H9 (cell line): Measurements from ENCODE around the gene EFCAB6. TPM values are rescaled to one million over a fixed set of nuclear protein-coding genes. Genes with fewer than 3 reads are reported as not detected.

Source experiments
- DNase-seq: peaks from one replicate; pipeline ENCODE4 v3.0.0-alpha.2; 2017
- H2AFZ ChIP-seq: one replicate; pipeline ENCODE4 v1.6.1; 2013; ENCODE audit warnings: mild to moderate bottlenecking, low read length, control low read depth, moderate library complexity
- H2AK5ac ChIP-seq: 2 replicates; pipeline ENCODE4 v1.6.1; 2013; ENCODE audit warnings: low read length, control low read depth, mixed read lengths; ENCODE audit not compliant: insufficient read length
- H2BK120ac ChIP-seq: one replicate; pipeline ENCODE4 v1.6.1; 2013; ENCODE audit warnings: low read depth, mild to moderate bottlenecking, low read length, control low read depth, inconsistent platforms; ENCODE audit not compliant: poor library complexity, severe bottlenecking
- H2BK12ac ChIP-seq: 2 replicates; pipeline ENCODE4 v1.6.1; 2013; ENCODE audit warnings: low read length, control low read depth, mixed read lengths, low read depth; ENCODE audit not compliant: insufficient read length
- H2BK15ac ChIP-seq: 2 replicates; pipeline ENCODE4 v1.6.1; 2013; ENCODE audit warnings: low read depth, low read length, control low read depth
- H2BK20ac ChIP-seq: one replicate; pipeline ENCODE4 v1.6.1; 2013; ENCODE audit warnings: low read depth, mild to moderate bottlenecking, low read length, control low read depth, inconsistent platforms; ENCODE audit not compliant: poor library complexity, severe bottlenecking
- H2BK5ac ChIP-seq: 2 replicates; pipeline ENCODE4 v1.6.1; 2013; ENCODE audit warnings: low read length, control low read depth, mixed read lengths; ENCODE audit not compliant: insufficient read length
- H3K14ac ChIP-seq: 2 replicates; pipeline ENCODE4 v1.6.1; 2013; ENCODE audit warnings: low read length, control low read depth; ENCODE audit not compliant: insufficient read depth
- H3K18ac ChIP-seq: 2 replicates; pipeline ENCODE4 v1.6.1; 2013; ENCODE audit warnings: low read depth, mild to moderate bottlenecking, mixed read lengths, low read length, control low read depth; ENCODE audit not compliant: insufficient read length
- H3K23ac ChIP-seq: 2 replicates; pipeline ENCODE4 v1.6.1; 2013; ENCODE audit warnings: low read length, control low read depth, mixed read lengths, low read depth; ENCODE audit not compliant: insufficient read length
- H3K23me2 ChIP-seq: 2 replicates; pipeline ENCODE4 v1.6.1; 2013; ENCODE audit warnings: low read depth, mild to moderate bottlenecking, mixed read lengths, low read length, control low read depth; ENCODE audit not compliant: insufficient read length, poor library complexity, severe bottlenecking
- H3K27ac ChIP-seq: 2 replicates; pipeline ENCODE4 v1.5.1; 2013; ENCODE audit warnings: low read length, control low read depth, mixed read lengths, low read depth; ENCODE audit not compliant: insufficient read length
- H3K27me3 ChIP-seq: 2 replicates; pipeline ENCODE4 v1.6.1; 2013; ENCODE audit warnings: low read length, control low read depth, inconsistent platforms; ENCODE audit not compliant: insufficient read depth
- H3K4ac ChIP-seq: 2 replicates; pipeline ENCODE4 v1.6.1; 2013; ENCODE audit warnings: low read depth, mild to moderate bottlenecking, control low read depth, inconsistent platforms, low read length, moderate library complexity
- H3K4me1 ChIP-seq: 2 replicates; pipeline ENCODE4 v1.6.1; 2013; ENCODE audit warnings: low read length, control low read depth, inconsistent platforms; ENCODE audit not compliant: insufficient read depth
- H3K4me2 ChIP-seq: 2 replicates; pipeline ENCODE4 v1.6.1; 2013; ENCODE audit warnings: low read length, control low read depth, mixed read lengths; ENCODE audit not compliant: insufficient read length, insufficient read depth
- H3K56ac ChIP-seq: 2 replicates; pipeline ENCODE4 v1.6.1; 2013; ENCODE audit warnings: low read depth, mild to moderate bottlenecking, mixed read lengths, low read length, control low read depth; ENCODE audit not compliant: insufficient read length
- H3K79me1 ChIP-seq: 2 replicates; pipeline ENCODE4 v1.6.1; 2013; ENCODE audit warnings: low read depth, mild to moderate bottlenecking, moderate library complexity, low read length, control low read depth, inconsistent platforms; ENCODE audit not compliant: insufficient read depth, poor library complexity, severe bottlenecking
- H3K79me2 ChIP-seq: 2 replicates; pipeline ENCODE4 v1.6.1; 2013; ENCODE audit warnings: low read length, control low read depth, inconsistent platforms; ENCODE audit not compliant: insufficient read depth
- H3K9ac ChIP-seq: 2 replicates; pipeline ENCODE4 v1.6.1; 2013; ENCODE audit warnings: low read length, control low read depth, mixed read lengths; ENCODE audit not compliant: insufficient read length; ENCODE audit errors: extremely low read depth
- H3K9me3 ChIP-seq: one replicate; pipeline ENCODE4 v1.6.1; 2013; ENCODE audit warnings: low read depth, low read length, inconsistent platforms; ENCODE audit not compliant: control insufficient read depth
- H3T11ph ChIP-seq: one replicate; pipeline ENCODE4 v1.6.1; 2013; ENCODE audit warnings: mild to moderate bottlenecking, low read length, control low read depth, inconsistent platforms
- H4K20me1 ChIP-seq: one replicate; pipeline ENCODE4 v1.6.1; 2013; ENCODE audit not compliant: control insufficient read depth, insufficient read length, insufficient read depth
- H4K5ac ChIP-seq: 2 replicates; pipeline ENCODE4 v1.6.1; 2013; ENCODE audit warnings: low read depth, mild to moderate bottlenecking, mixed read lengths, low read length, control low read depth; ENCODE audit not compliant: insufficient read length
- H4K8ac ChIP-seq: replicated peaks from 2 replicates; pipeline ENCODE4 v1.6.1; 2013; ENCODE audit warnings: low read length, control low read depth, mixed read lengths, low read depth; ENCODE audit not compliant: insufficient read length
- H4K91ac ChIP-seq: 2 replicates; pipeline ENCODE4 v1.6.1; 2013; ENCODE audit warnings: low read depth, mild to moderate bottlenecking, moderate library complexity, mixed read lengths, low read length, control low read depth; ENCODE audit not compliant: insufficient read length
- H3K27ac Mint-ChIP-seq, 3 experiments: 2 replicates in 2 of 3; 3 replicates in 1 of 3; pipeline ENCODE4 v1.8.0; 2020 to 2021; ENCODE audit warnings: mixed read lengths in 3 of 3, mild to moderate bottlenecking in 1 of 3, moderate library complexity in 1 of 3
- H3K27me3 Mint-ChIP-seq: 2 replicates; pipeline ENCODE4 v1.8.0; 2021; ENCODE audit warnings: low read depth, mild to moderate bottlenecking, moderate library complexity, mixed read lengths
- H3K36me3 Mint-ChIP-seq, 3 experiments: 2 replicates in 2 of 3; 3 replicates in 1 of 3; pipeline ENCODE4 v1.8.0; 2020 to 2021; ENCODE audit warnings: low read depth in 3 of 3, mixed read lengths in 3 of 3; ENCODE audit not compliant: insufficient read depth in 1 of 3
- H3K4me1 Mint-ChIP-seq, 2 experiments: 2 replicates each; pipeline ENCODE4 v1.8.0; 2020; ENCODE audit warnings: mixed read lengths in 2 of 2
- H3K4me3 Mint-ChIP-seq, 2 experiments: 2 replicates in 1 of 2; 3 replicates in 1 of 2; pipeline ENCODE4 v1.8.0; 2020 to 2021; ENCODE audit warnings: mild to moderate bottlenecking in 2 of 2, mixed read lengths in 2 of 2, moderate library complexity in 1 of 2
- H3K9me3 Mint-ChIP-seq, 2 experiments: 2 replicates in 1 of 2; 3 replicates in 1 of 2; pipeline ENCODE4 v1.8.0; 2020; ENCODE audit warnings: mild to moderate bottlenecking in 2 of 2, mixed read lengths in 2 of 2, moderate library complexity in 1 of 2
- CTCF ChIP-seq: fragments of 200-600 bp; sonication (generic); conservative IDR thresholded peaks from 3 replicates; pipeline ENCODE4 v1.8.0; 2021; ENCODE audit warnings: antibody characterized with exemption, mild to moderate bottlenecking
- WGBS: extraction: QIAGEN DNeasy Blood & Tissue Kit; methylation state at CpG from one replicate; pipeline ENCODE4 v1.1.7; 2013; ENCODE audit warnings: missing lambda C conversion rate, low lambda C conversion rate, mixed read lengths; ENCODE audit not compliant: insufficient read length; ENCODE audit errors: extremely low coverage; 5-methylcytosine and 5-hydroxymethylcytosine counted together
- total RNA-seq: library from RNA; stranded (reverse); gene quantifications from 2 replicates; pipeline ENCODE4 v1.2.1, GENCODE V29; 2021

EFCAB6 gene
- total RNA-seq, 1 experiment from 2014 or later: 0.31 TPM

DNA sequence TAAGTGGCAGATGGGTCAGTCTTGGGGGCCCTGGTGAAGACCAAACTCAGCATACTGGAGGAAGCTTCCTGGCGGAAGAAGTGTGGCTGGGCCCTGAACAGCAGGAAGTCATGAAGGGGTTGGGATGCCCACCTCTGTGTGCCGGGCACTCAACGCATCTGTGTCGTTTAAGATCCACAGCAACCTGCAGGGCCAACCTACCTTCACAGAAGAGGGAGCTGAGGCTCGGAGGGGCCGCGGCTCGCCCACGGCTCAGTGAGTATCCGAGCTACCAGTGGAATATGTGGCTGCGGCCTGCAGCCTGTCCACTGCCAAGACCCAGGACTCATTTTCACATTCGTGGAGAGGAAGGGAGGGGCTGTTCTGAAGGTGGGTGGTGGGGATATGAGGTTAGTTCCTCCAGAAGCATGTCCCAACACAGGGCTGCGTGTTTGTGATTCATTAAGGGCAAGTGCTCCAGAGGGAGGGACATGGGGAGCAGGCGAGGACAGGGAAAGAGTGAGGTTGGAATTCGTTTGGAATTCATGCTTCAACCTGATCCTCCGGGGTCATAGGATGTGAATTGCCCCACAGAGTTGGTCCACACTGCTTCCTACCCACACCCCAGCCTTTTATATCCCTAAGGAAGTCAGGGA is 300.7 kb downstream of the EFCAB6 start:
- Histone ChIP-seq H3K27ac (no peak overlapping the region), H3K79me1 (no peaks in the 10 kb centered on the region), H4K5ac (no peak overlapping the region), H3K9ac (no peak overlapping the region), H4K20me1 (no peaks in the 10 kb centered on the region), H3K79me2 (no peaks in the 10 kb centered on the region), H3K4me1 (no peaks in the 10 kb centered on the region), H3K56ac (no peak overlapping the region), H2BK12ac (no peak overlapping the region), H2BK15ac (no peak overlapping the region), H2BK120ac (no peak overlapping the region), H2AFZ (no peak overlapping the region), H3K4ac (no peak overlapping the region), H3K27me3 (no peaks in the 10 kb centered on the region), H4K91ac (no peak overlapping the region), H4K8ac (no peak overlapping the region), H3K23ac (no peak overlapping the region), H3K23me2 (no peaks in the 10 kb centered on the region), H3K18ac (no peak overlapping the region), H3K9me3 (no peaks in the 10 kb centered on the region), H3K14ac (no peak overlapping the region), H3T11ph (no peak overlapping the region), H3K4me2 (no peak overlapping the region), H2BK20ac (no peak overlapping the region), H2AK5ac (no peak overlapping the region), H2BK5ac (no peak overlapping the region)
- H3K4me3 Mint-ChIP-seq: no peak overlapping the region
- H3K27ac Mint-ChIP-seq: no peak overlapping the region
- no peak for DNase-seq
- peaks cover 2% of the 10 kb centered on the region; the same call in 1 of the 2 replicates for H3K27me3 Mint-ChIP-seq
- H3K9me3 Mint-ChIP-seq: peaks cover 3% of the 10 kb centered on the region in 2 experiments; a peak in 2 of 5 replicates
- H3K36me3 Mint-ChIP-seq: no peaks in the 10 kb centered on the region; a peak in 1 of 7 replicates
- H3K4me1 Mint-ChIP-seq: no peaks in the 10 kb centered on the region
- TF ChIP-seq CTCF: no peak
- no CpG with 5 or more reads among the region's 16 CpGs for WGBS
